NOMO-1 treated with dmso at 0.1 percent for 144 hours (cell line): ENCODE results near the gene NKIRAS2.
"Not testable (repeated sequence)": the region's sequence is repeated elsewhere in the genome, so short reads cannot be mapped to it uniquely, and the experiment has no call there.

Experiments used
- DNase-seq: peaks from one replicate; lab custom pipeline; 2025; ENCODE audit not compliant: unreplicated experiment; lab: John Stamatoyannopoulos, UW

Gene NKIRAS2

GRCh38 chr17:41998497-41998896, 21.4 kb upstream of the NKIRAS2 start:
- DNase-seq = no peak

GRCh38 chr17:42000413-42001133, 19.3 kb upstream of the NKIRAS2 start:
- DNase-seq = no peak

GRCh38 chr17:42001729-42002128, 18.2 kb upstream of the NKIRAS2 start:
- no peak for DNase-seq

GRCh38 chr17:42002175-42002791, 17.6 kb upstream of the NKIRAS2 start:
- DNase-seq = no peak

GRCh38 chr17:42002792-42003301, 17.0 kb upstream of the NKIRAS2 start:
- DNase-seq = no peak

- no peak for DNase-seq
Measured at GRCh38 chr17:42005166-42005565, 14.7 kb upstream of the NKIRAS2 start.

GRCh38 chr17:42009170-42009569, 10.7 kb upstream of the NKIRAS2 start:
- no peak for DNase-seq

GRCh38 chr17:42010266-42010680, 9.6 kb upstream of the NKIRAS2 start:
- DNase-seq = peak; percentile 65

GRCh38 chr17:42010898-42011516, 8.9 kb upstream of the NKIRAS2 start:
- no peak for DNase-seq

- not testable (repeated sequence) for DNase-seq
Measured at GRCh38 chr17:42012363-42012762, 7.5 kb upstream of the NKIRAS2 start.

GRCh38 chr17:42013740-42014139, 6.2 kb upstream of the NKIRAS2 start:
- not testable (repeated sequence) for DNase-seq

GRCh38 chr17:42016411-42016831, 3.5 kb upstream of the NKIRAS2 start:
- no peak for DNase-seq

GRCh38 chr17:42016941-42017865, 2.7 kb upstream of the NKIRAS2 start, which contains the start of gene DNAJC7:
Gene DNAJC7, minus strand, starts transcription at chr17:42017439. Its CDS starts 23 bp downstream, at chr17:42017416.
- DNase-seq = peak; percentile 86

- no peak for DNase-seq
Measured at GRCh38 chr17:42017866-42018200, 2.1 kb upstream of the NKIRAS2 start.

GRCh38 chr17:42018339-42018738, 1.6 kb upstream of the NKIRAS2 start:
- DNase-seq = no peak

GRCh38 chr17:42018988-42019387, 902 bp upstream of the NKIRAS2 start:
- DNase-seq = no peak

- DNase-seq = not testable (repeated sequence)
Measured at GRCh38 chr17:42020845-42021244, 955 bp downstream of the NKIRAS2 start.

GRCh38 chr17:42023524-42024349, 3.8 kb downstream of the NKIRAS2 start:
- peak; percentile 89 for DNase-seq

GRCh38 chr17:42025191-42025579, 5.3 kb downstream of the NKIRAS2 start:
- DNase-seq = no peak

GRCh38 chr17:42025936-42026335, 6.0 kb downstream of the NKIRAS2 start:
- DNase-seq = no peak
